Stimulated activated CD4-positive, alpha-beta T cell treated with anti-CD3 and anti-CD28 coated beads, Interleukin-2, amount 100 ng/mL, for 48 hours (primary cell): Measurements from ENCODE around the gene INSYN2A.

ENCODE experiments used
- DNase-seq, 2 donors: peaks; one replicate each; pipeline ENCODE4 v3.0.0-alpha.2; 2020

INSYN2A gene

GRCh38 chr10:127196282-127197153, at the start of gene INSYN2A:
Gene INSYN2A (minus strand): TSS chr10:127196591. CDS start chr10:127176395, 20,196 bp downstream.
- no peak for DNase-seq

GRCh38 chr10:127245456-127245855, 49.1 kb upstream of the INSYN2A start:
- DNase-seq: no peak

- peak; percentile 18 to 23 for DNase-seq
Measured at GRCh38 chr10:127243490-127244272, 47.3 kb upstream of the INSYN2A start.

GRCh38 chr10:127242914-127243313, 46.5 kb upstream of the INSYN2A start:
- DNase-seq: no peak

- no peak for DNase-seq
Measured at GRCh38 chr10:127236266-127236665, 39.9 kb upstream of the INSYN2A start.

GRCh38 chr10:127234306-127234800, 38.0 kb upstream of the INSYN2A start:
- DNase-seq: no peak

GRCh38 chr10:127228195-127228787, 31.9 kb upstream of the INSYN2A start:
- no peak for DNase-seq

GRCh38 chr10:127227663-127228062, 31.3 kb upstream of the INSYN2A start:
- DNase-seq: no peak

GRCh38 chr10:127227027-127227426, 30.6 kb upstream of the INSYN2A start:
- no peak for DNase-seq

- DNase-seq: no peak
Measured at GRCh38 chr10:127221281-127221680, 24.9 kb upstream of the INSYN2A start.

GRCh38 chr10:127218658-127219057, 22.3 kb upstream of the INSYN2A start:
- no peak for DNase-seq

- DNase-seq: no peak
Measured at GRCh38 chr10:127216786-127217185, 20.4 kb upstream of the INSYN2A start.

- DNase-seq: no peak
Measured at GRCh38 chr10:127216274-127216673, 19.9 kb upstream of the INSYN2A start.

GRCh38 chr10:127215866-127216265, 19.5 kb upstream of the INSYN2A start:
- no peak for DNase-seq

- no peak for DNase-seq
Measured at GRCh38 chr10:127210936-127211466, 14.6 kb upstream of the INSYN2A start.

GRCh38 chr10:127207081-127207480, 10.7 kb upstream of the INSYN2A start:
- no peak for DNase-seq

GRCh38 chr10:127203067-127203466, 6.7 kb upstream of the INSYN2A start:
- DNase-seq: no peak

GRCh38 chr10:127200646-127201045, 4.3 kb upstream of the INSYN2A start:
- no peak for DNase-seq

- no peak for DNase-seq
Measured at GRCh38 chr10:127198721-127199120, 2.3 kb upstream of the INSYN2A start.

GRCh38 chr10:127198307-127198706, 1.9 kb upstream of the INSYN2A start:
- no peak for DNase-seq

- DNase-seq: no peak
Measured at GRCh38 chr10:127197154-127197432, 702 bp upstream of the INSYN2A start.

GRCh38 chr10:127195571-127196281, 665 bp downstream of the INSYN2A start:
- no peak for DNase-seq

- DNase-seq: no peak
Measured at GRCh38 chr10:127195041-127195506, 1.3 kb downstream of the INSYN2A start.
